CD14-positive monocyte (primary cell): ENCODE data around the gene RNF133. TPM values are rescaled to one million over a fixed set of nuclear protein-coding genes. Genes with fewer than 3 reads are reported as not detected.

Source experiments
- DNase-seq, 3 donors: peaks; one replicate each; pipeline ENCODE4 v3.0.0-alpha.2; 2011 to 2022
- H2AFZ ChIP-seq: 2 replicates; pipeline ENCODE4 v1.6.0; 2012; ENCODE audit warnings: mild to moderate bottlenecking, low read depth, low read length, inconsistent platforms; ENCODE audit not compliant: insufficient read depth, poor library complexity, severe bottlenecking
- H3K27ac ChIP-seq, 2 donors: 1 replicate in 1 of 2; 2 replicates in 1 of 2; pipeline ENCODE4 v1.5.1; 2012 to 2013; ENCODE audit warnings: low read length in 2 of 2, control low read depth in 1 of 2, inconsistent platforms in 1 of 2, low read depth in 1 of 2, mild to moderate bottlenecking in 1 of 2
- H3K27me3 ChIP-seq, 2 donors: one replicate each; pipeline versions ENCODE4 v1.6.0 to v1.6.1; 2011 to 2013; ENCODE audit warnings: low read length in 2 of 2; ENCODE audit not compliant: control insufficient read depth in 2 of 2, insufficient read depth in 2 of 2
- H3K36me3 ChIP-seq, 2 donors: replicated peaks in 1 of 2; 1 replicate in 1 of 2; 2 replicates in 1 of 2; pipeline versions ENCODE4 v1.5.1 to v1.6.1; 2012 to 2013; ENCODE audit warnings: low read length in 2 of 2, control low read depth in 1 of 2, inconsistent platforms in 1 of 2, mild to moderate bottlenecking in 1 of 2; ENCODE audit not compliant: insufficient read depth in 2 of 2, control insufficient read depth in 1 of 2
- H3K4me1 ChIP-seq, 2 donors: 1 replicate in 1 of 2; 2 replicates in 1 of 2; pipeline versions ENCODE4 v1.5.1 to v1.6.1; 2012 to 2013; ENCODE audit warnings: low read length in 2 of 2, control low read depth in 1 of 2, inconsistent platforms in 1 of 2, mild to moderate bottlenecking in 1 of 2, moderate library complexity in 1 of 2; ENCODE audit not compliant: insufficient read depth in 2 of 2, control insufficient read depth in 1 of 2
- H3K4me2 ChIP-seq: replicated peaks from 2 replicates; pipeline ENCODE3; 2012; ENCODE audit warnings: low read length, moderate library complexity, mild to moderate bottlenecking; ENCODE audit not compliant: poor library complexity, severe bottlenecking; ENCODE audit errors: extremely low read depth
- H3K4me3 ChIP-seq, 3 experiments: fragments of 200-600 bp in 1 of 3; sonication (generic) in 1 of 3; replicated peaks in 1 of 3; 1 replicate in 2 of 3; 2 replicates in 1 of 3; pipeline ENCODE4 v1.5.1; 2011 to 2013; ENCODE audit warnings: low read length in 3 of 3, mild to moderate bottlenecking in 3 of 3, control low read depth in 2 of 3, low read depth in 2 of 3, inconsistent platforms in 1 of 3, moderate library complexity in 1 of 3
- H3K79me2 ChIP-seq: 2 replicates; pipeline ENCODE4 v1.6.0; 2012; ENCODE audit warnings: mild to moderate bottlenecking, control low read depth, inconsistent platforms, low read length, moderate library complexity; ENCODE audit not compliant: insufficient read depth
- H3K9ac ChIP-seq: 2 replicates; pipeline ENCODE4 v1.6.0; 2017; ENCODE audit warnings: low read length, mild to moderate bottlenecking; ENCODE audit not compliant: insufficient read depth, poor library complexity, severe bottlenecking
- H3K9me3 ChIP-seq, 2 donors: replicated peaks in 1 of 2; 1 replicate in 1 of 2; 2 replicates in 1 of 2; pipeline versions ENCODE4 v1.5.1 to v1.6.1; 2012 to 2013; ENCODE audit warnings: low read length in 2 of 2, control low read depth in 1 of 2; ENCODE audit not compliant: control insufficient read depth in 1 of 2, insufficient read depth in 1 of 2
- H4K20me1 ChIP-seq: 2 replicates; pipeline ENCODE4 v1.6.0; 2012; ENCODE audit warnings: mild to moderate bottlenecking, low read length, control low read depth, moderate library complexity; ENCODE audit not compliant: insufficient read depth
- H3K27ac Mint-ChIP-seq, 7 donors: one replicate each; pipeline ENCODE4 v1.8.0; 2020; ENCODE audit warnings: mild to moderate bottlenecking in 7 of 7, mixed read lengths in 7 of 7, moderate library complexity in 6 of 7, inconsistent platforms in 2 of 7
- H3K27me3 Mint-ChIP-seq, 3 donors: one replicate each; pipeline ENCODE4 v1.8.0; 2021 to 2022; ENCODE audit warnings: low read depth in 3 of 3, mild to moderate bottlenecking in 3 of 3, mixed read lengths in 3 of 3, moderate library complexity in 3 of 3, inconsistent platforms in 1 of 3
- H3K36me3 Mint-ChIP-seq, 2 donors: one replicate each; pipeline ENCODE4 v1.8.0; 2020; ENCODE audit warnings: mixed read lengths in 2 of 2, inconsistent platforms in 1 of 2, mild to moderate bottlenecking in 1 of 2
- H3K4me1 Mint-ChIP-seq: one replicate; pipeline ENCODE4 v1.8.0; 2020; ENCODE audit warnings: mild to moderate bottlenecking, mixed read lengths
- H3K4me3 Mint-ChIP-seq, 2 donors: one replicate each; pipeline ENCODE4 v1.8.0; 2020; ENCODE audit warnings: mild to moderate bottlenecking in 2 of 2, mixed read lengths in 2 of 2, moderate library complexity in 1 of 2
- H3K9me3 Mint-ChIP-seq, 7 donors: one replicate each; pipeline ENCODE4 v1.8.0; 2020 to 2022; ENCODE audit warnings: mixed read lengths in 7 of 7, mild to moderate bottlenecking in 6 of 7, moderate library complexity in 6 of 7, inconsistent platforms in 2 of 7
- WGBS: methylation state at CpG from one replicate; pipeline ENCODE4 v1.1.5; 2013; ENCODE audit warnings: missing lambda C conversion rate; ENCODE audit not compliant: insufficient coverage; 5-methylcytosine and 5-hydroxymethylcytosine counted together
- intact Hi-C, 2 donors: fragments of 100-400 bp; cut with micrococcal nuclease; formaldehyde crosslinking; loops; one replicate each; pipeline versions ENCODE4 v1.15.0 to v1.15.1; 2023
- polyA plus RNA-seq, 3 donors: library from polyadenylated mRNA; depleted of rRNA in 1 of 3; unstranded in 2 of 3; stranded (reverse) in 1 of 3; fragments of 300-500 nt in 2 of 3; fragments of >200 nt in 1 of 3; fragmentation: Illumina TruSeq in 2 of 3; gene quantifications; 1 replicate in 2 of 3; 2 replicates in 1 of 3; pipeline ENCODE4 v1.2.3, GENCODE V29; 2012 to 2021
- TF ChIP-seq, protein P1 (sequence below): fragments of 200-600 bp; IDR thresholded peaks from one replicate; pipeline ENCODE4 v1.8.0; 2022; ENCODE audit warnings: antibody characterized with exemption, mild to moderate bottlenecking

Gene RNF133
- polyA plus RNA-seq, 3 donors, result not detected

- Histone ChIP-seq H3K4me2 (no peak overlapping the region), H3K4me1 (no peaks in the 10 kb centered on the region), H3K27me3 (no peaks in the 10 kb centered on the region), H3K9me3 (no peaks in the 10 kb centered on the region), H3K27ac (no peak overlapping the region), H3K79me2 (no peaks in the 10 kb centered on the region), H4K20me1 (no peaks in the 10 kb centered on the region), H2AFZ (no peak overlapping the region), H3K9ac (no peak overlapping the region), H3K36me3 (no peaks in the 10 kb centered on the region), H3K4me3 (no peak overlapping the region)
- Mint-ChIP-seq H3K36me3 (no peaks in the 10 kb centered on the region), H3K9me3 (peaks cover 0 to 6% (median 0%) of the 10 kb centered on the region in 7 donors), H3K27me3 (no peaks in the 10 kb centered on the region), H3K4me1 (no peaks in the 10 kb centered on the region), H3K4me3 (no peak overlapping the region), H3K27ac (no peak overlapping the region)
- no CpG with 5 or more reads among the region's 2 CpGs for WGBS
- TF ChIP-seq, protein P1, sequence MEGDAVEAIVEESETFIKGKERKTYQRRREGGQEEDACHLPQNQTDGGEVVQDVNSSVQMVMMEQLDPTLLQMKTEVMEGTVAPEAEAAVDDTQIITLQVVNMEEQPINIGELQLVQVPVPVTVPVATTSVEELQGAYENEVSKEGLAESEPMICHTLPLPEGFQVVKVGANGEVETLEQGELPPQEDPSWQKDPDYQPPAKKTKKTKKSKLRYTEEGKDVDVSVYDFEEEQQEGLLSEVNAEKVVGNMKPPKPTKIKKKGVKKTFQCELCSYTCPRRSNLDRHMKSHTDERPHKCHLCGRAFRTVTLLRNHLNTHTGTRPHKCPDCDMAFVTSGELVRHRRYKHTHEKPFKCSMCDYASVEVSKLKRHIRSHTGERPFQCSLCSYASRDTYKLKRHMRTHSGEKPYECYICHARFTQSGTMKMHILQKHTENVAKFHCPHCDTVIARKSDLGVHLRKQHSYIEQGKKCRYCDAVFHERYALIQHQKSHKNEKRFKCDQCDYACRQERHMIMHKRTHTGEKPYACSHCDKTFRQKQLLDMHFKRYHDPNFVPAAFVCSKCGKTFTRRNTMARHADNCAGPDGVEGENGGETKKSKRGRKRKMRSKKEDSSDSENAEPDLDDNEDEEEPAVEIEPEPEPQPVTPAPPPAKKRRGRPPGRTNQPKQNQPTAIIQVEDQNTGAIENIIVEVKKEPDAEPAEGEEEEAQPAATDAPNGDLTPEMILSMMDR, result no peak
- intact Hi-C loops, result no loop called here
- DNase-seq, result no peak
Measured at GRCh38 chr7:122746948-122747347, 48.0 kb upstream of the RNF133 start.

DNA sequence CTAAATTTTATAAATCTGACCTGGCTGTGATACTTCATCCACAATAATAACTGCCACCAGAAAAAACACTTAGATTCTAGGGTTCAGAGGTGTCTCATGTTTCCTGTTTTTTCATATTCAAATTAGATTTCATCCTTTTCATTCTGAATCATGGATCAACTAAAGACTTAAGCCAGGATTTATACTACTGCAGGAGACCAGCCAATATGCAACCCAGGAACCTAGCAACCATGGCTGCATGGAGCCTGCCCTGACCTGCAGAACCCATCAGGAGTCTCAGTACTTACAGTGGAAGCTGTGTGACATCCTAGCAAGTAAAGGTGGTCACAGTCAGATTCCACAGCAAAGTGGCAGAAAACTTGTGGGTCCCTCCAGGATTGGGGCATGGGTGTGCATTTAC lies 44.3 kb upstream of the RNF133 start:
- no peak overlapping the region for H2AFZ ChIP-seq
- H3K27ac ChIP-seq, result no peak overlapping the region
- no peaks in the 10 kb centered on the region for H3K4me1 ChIP-seq
- Mint-ChIP-seq H3K4me1 (no peaks in the 10 kb centered on the region), H3K4me3 (no peak overlapping the region), H3K9me3 (peaks cover 0 to 6% (median 0%) of the 10 kb centered on the region in 7 donors), H3K36me3 (no peaks in the 10 kb centered on the region), H3K27me3 (no peaks in the 10 kb centered on the region), H3K27ac (no peak overlapping the region)
- intact Hi-C loops, result no loop called here
- no peaks in the 10 kb centered on the region for H3K27me3 ChIP-seq
- DNase-seq, result no peak
- H3K9ac ChIP-seq, result no peak overlapping the region
- no peaks in the 10 kb centered on the region for H4K20me1 ChIP-seq
- H3K9me3 ChIP-seq, result no peaks in the 10 kb centered on the region
- TF ChIP-seq, protein P1, result no peak
- H3K79me2 ChIP-seq, result no peaks in the 10 kb centered on the region
- no peak overlapping the region for H3K4me3 ChIP-seq
- no peak overlapping the region for H3K4me2 ChIP-seq
- no peaks in the 10 kb centered on the region for H3K36me3 ChIP-seq
